Activated CD8-positive, alpha-beta memory T cell treated with anti-CD3 and anti-CD28 coated beads, Interleukin-2, amount 10 ng/mL, durations not matched to agents 7 days and 5 days (primary cell): Measurements from ENCODE around the gene TCTN1. TPM values are rescaled to one million over a fixed set of nuclear protein-coding genes. Genes with fewer than 3 reads are reported as not detected.

Experiments
- ATAC-seq: fragments of 150-1000 bp; cut with Tn5 transposase; one replicate; pipeline ENCODE4 v1.10.0; 2021; ENCODE audit warnings: moderate library complexity
- CTCF ChIA-PET: fragments of 350-600 bp; sonication (Branson Sonifier 250); formaldehyde crosslinking; loops from one replicate; lab custom pipeline; 2021; ENCODE audit warnings: antibody characterized with exemption; lab: Charles Lee
- DNase-seq: peaks from one replicate; pipeline ENCODE4 v3.0.0-alpha.2; 2020
- H3K27ac Mint-ChIP-seq: one replicate; pipeline ENCODE4 v1.8.0; 2021; ENCODE audit warnings: mild to moderate bottlenecking, mixed read lengths
- H3K27me3 Mint-ChIP-seq: one replicate; pipeline ENCODE4 v1.8.0; 2021; ENCODE audit warnings: mixed read lengths
- H3K36me3 Mint-ChIP-seq: one replicate; pipeline ENCODE4 v1.8.0; 2021; ENCODE audit warnings: mild to moderate bottlenecking, mixed read lengths
- H3K4me1 Mint-ChIP-seq: one replicate; pipeline ENCODE4 v1.8.0; 2021; ENCODE audit warnings: mixed read lengths
- H3K4me3 Mint-ChIP-seq: one replicate; pipeline ENCODE4 v1.8.0; 2021; ENCODE audit warnings: mild to moderate bottlenecking, moderate library complexity, mixed read lengths
- H3K9me3 Mint-ChIP-seq: one replicate; pipeline ENCODE4 v1.8.0; 2022; ENCODE audit warnings: low read depth, mixed read lengths
- total RNA-seq, 2 experiments: library from RNA; stranded (reverse); gene quantifications; one replicate each; pipeline ENCODE4 v1.2.3, GENCODE V29; 2021

The TCTN1 gene
- total RNA-seq, 2 experiments from 2014 or later = 5.5 to 5.8 TPM

DNA sequence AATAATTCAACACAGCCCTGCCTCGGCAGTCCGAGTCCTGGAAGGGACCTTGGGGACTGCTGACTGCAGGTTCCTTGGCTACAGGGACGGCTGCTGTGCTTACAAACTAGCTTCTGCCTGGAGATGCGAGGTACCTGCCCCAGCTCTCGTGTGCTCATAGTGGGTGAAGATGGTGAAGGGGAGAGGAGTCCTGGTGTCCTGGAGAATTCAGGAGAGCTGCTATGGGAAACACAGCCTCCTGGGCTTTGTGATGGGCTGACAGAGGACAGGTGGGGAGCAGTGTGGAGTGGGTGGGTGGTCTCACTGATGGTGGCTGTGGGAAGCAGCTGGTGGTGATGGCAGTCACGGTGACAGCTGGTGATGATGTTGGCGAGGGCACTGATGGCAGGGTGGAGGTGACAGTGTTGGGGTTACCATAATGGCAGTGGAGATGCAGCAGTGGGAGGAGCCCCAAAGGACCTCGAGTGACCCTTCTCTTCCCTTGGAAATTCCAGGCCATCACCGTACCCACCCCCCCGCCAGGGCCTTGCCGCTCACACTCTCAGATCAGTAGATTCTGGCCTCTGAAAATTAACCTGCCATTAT, 42.2 kb downstream of the TCTN1 start:
- Mint-ChIP-seq H3K4me1 (peaks cover 6% of the 10 kb centered on the region), H3K27me3 (no peaks in the 10 kb centered on the region), H3K4me3 (no peak overlapping the region), H3K9me3 (no peaks in the 10 kb centered on the region), H3K36me3 (peaks cover 5% of the 10 kb centered on the region), H3K27ac (no peak overlapping the region)
- DNase-seq (no peak), ATAC-seq (no peak)
- CTCF ChIA-PET = no interaction called here

DNA sequence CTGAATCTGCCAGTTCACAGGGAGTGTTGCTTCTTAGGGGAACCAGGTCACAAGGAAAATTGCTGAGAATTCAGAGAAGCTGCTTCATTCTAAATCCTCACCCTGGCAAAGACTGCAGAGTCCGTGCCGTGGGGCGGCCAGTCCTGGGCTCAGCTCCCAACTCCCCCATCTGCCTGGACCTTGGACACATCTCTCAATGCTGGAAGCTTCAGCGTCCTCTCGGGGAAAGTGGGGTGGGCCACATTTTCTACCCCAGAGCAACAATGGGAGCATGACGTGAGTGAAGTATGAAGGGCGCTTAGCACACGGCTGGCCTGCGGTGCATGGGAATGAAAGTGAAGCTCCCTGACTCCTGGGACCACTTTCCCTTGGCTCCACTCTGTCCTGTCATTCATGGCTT, 43.8 kb downstream of the TCTN1 start:
- DNase-seq (no peak), ATAC-seq (no peak)
- H3K27ac Mint-ChIP-seq = no peak overlapping the region
- H3K9me3 Mint-ChIP-seq = peaks cover under 1% of the 10 kb centered on the region
- H3K4me1 Mint-ChIP-seq = peaks cover 21% of the 10 kb centered on the region
- H3K36me3 Mint-ChIP-seq = peaks cover 10% of the 10 kb centered on the region
- CTCF ChIA-PET = interaction anchor here (1.1 to 1.4 kb wide), 2 partner anchors 11 to 38 kb away, joined by 3 to 4 read pairs; no protein-coding TSS in a partner anchor
- no peak overlapping the region for H3K4me3 Mint-ChIP-seq
- H3K27me3 Mint-ChIP-seq = no peaks in the 10 kb centered on the region

DNA sequence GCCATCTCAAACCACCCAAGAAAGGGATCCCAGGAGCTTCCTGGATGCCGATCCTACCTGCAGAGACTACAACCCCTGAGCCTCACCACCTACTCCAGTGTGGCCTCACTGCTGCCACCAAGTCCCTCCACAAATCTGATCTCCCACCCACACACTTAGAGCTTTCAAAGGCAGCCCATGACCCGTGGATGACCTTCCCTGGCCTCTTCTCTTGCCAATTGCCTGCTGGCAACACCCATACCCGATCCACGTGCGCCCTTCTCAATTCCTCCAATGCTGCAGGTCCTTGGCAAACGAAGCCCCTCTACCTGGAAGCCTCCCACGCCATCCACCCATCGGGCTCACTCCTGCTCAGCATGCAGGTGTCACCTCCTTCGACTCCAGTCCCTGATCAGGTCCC, 44.3 kb downstream of the TCTN1 start:
- Mint-ChIP-seq H3K27me3 (no peaks in the 10 kb centered on the region), H3K9me3 (peaks cover 2% of the 10 kb centered on the region), H3K27ac (no peak overlapping the region), H3K4me3 (no peak overlapping the region), H3K36me3 (peaks cover 14% of the 10 kb centered on the region), H3K4me1 (peaks cover 23% of the 10 kb centered on the region)
- CTCF ChIA-PET = interaction anchor here (1.1 to 1.4 kb wide), 2 partner anchors 10 to 39 kb away, joined by 3 to 4 read pairs; no protein-coding TSS in a partner anchor
- DNase-seq = no peak
- no peak for ATAC-seq

DNA sequence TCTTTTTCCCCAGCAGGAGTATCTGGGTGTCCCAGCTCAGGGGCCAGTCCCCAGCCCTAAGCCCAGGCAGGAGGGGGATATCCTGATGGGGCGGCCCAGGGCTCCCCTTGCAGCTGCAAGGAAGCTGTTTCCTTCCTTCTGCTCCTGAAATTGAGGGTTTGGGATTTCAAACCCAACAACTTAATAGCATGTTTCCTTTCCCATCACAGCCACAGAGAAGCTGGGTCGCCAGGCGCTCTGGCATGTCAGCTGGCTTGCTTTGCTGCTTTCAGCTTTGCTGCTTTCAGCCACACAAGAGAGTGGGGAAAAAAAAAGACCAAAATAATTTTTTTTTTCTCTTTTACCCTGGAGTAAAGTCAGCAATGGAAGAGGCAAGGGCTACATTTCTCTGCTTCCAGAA, 44.9 kb downstream of the TCTN1 start:
- Mint-ChIP-seq H3K27ac (no peak overlapping the region), H3K4me1 (peaks cover 23% of the 10 kb centered on the region), H3K9me3 (peaks cover 2% of the 10 kb centered on the region), H3K27me3 (no peaks in the 10 kb centered on the region), H3K36me3 (peaks cover 15% of the 10 kb centered on the region), H3K4me3 (no peak overlapping the region)
- CTCF ChIA-PET = interaction anchor here (1.4 kb wide), 1 partner anchor 10 kb away, joined by 4 read pairs; no protein-coding TSS in a partner anchor
- DNase-seq = no peak
- no peak for ATAC-seq

DNA sequence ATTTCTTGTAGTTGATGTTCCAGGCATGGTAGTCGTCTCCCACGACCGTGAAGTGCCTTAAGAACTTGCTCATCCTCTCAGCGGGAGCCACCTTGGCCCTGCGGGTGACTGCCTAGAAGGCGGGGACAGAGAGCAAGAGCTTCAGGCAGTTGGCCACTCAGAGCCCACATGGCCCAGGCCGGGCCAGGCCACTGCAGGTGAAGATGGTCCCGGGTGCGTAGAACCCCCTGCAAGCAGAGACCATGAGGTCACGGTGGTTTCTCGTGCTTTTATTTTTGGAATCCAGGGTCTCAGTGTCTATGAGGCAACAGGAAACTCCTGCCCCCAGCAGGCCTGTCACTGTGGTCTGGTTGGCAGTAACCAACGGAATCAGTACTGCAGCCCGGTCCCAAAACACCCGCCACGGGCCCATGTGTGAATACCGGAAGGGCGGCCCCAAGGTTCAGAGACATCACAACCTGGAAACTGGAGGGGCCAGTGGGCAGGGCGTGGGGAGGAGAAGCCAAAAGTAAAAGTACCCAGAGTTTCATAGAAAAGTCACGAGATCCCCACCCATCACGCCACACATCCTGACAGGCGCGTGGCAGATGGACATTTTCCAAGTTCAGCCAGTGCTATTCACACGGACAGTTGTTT, 47.5 kb downstream of the TCTN1 start:
- peak overlapping the region; percentile 55 for H3K4me3 Mint-ChIP-seq
- peaks cover 23% of the 10 kb centered on the region for H3K4me1 Mint-ChIP-seq
- H3K9me3 Mint-ChIP-seq = peaks cover 11% of the 10 kb centered on the region
- CTCF ChIA-PET = interaction anchor here (1.3 kb wide), 1 partner anchor 226 kb away, joined by 3 read pairs; no protein-coding TSS in a partner anchor
- DNase-seq = peak; percentile 84
- peak; percentile 90 for ATAC-seq
- H3K27me3 Mint-ChIP-seq = no peaks in the 10 kb centered on the region
- peak overlapping the region; percentile 81 for H3K27ac Mint-ChIP-seq
- peaks cover 26% of the 10 kb centered on the region for H3K36me3 Mint-ChIP-seq

DNA sequence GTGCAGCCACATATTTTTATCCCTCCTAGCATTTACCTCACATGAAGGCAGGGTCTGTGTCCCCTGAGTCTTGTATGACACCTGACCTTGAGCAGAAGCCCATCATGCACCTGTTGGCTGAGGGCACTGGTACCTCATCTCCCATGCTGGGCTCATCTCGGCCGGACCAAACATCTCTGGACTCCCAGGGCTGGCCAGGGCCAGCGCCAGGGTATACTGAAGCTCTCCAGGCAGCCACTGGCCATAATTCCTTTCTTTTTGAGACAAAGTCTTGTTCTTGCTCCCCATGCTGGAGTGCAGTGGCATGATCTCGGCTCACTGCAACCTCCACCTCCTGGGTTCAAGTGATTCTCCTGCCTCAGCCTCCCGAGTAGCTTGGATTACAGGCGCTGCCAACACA, 53.0 kb downstream of the TCTN1 start:
- H3K27ac Mint-ChIP-seq = no peak overlapping the region
- H3K27me3 Mint-ChIP-seq = no peaks in the 10 kb centered on the region
- H3K4me3 Mint-ChIP-seq = no peak overlapping the region
- peaks cover 26% of the 10 kb centered on the region for H3K36me3 Mint-ChIP-seq
- peaks cover 11% of the 10 kb centered on the region for H3K9me3 Mint-ChIP-seq
- DNase-seq (no peak), ATAC-seq (no peak)
- CTCF ChIA-PET = interaction anchor here (1.2 to 1.4 kb wide), 2 partner anchors 11 to 40 kb away, joined by 4 to 5 read pairs; no protein-coding TSS in a partner anchor
- H3K4me1 Mint-ChIP-seq = peaks cover 28% of the 10 kb centered on the region

DNA sequence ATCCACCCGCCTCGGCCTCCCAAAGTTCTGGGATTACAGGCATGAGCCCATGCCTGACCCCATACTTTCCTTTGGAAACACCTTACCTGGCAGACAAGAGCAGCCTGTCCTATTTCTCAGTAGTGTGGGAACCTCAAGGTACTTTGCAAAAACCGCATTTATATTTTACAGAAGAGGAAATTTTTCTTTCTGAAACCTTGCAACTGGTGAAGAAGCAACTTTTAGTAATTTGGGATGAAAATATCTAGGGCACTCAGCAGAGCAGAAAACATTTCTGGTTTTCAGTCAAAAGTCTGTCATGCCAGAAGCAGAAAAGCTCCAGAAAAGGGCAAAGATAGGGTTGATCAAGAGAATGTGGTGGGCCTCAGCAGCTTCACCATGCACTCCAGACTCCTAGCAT, 53.7 kb downstream of the TCTN1 start:
- H3K27ac Mint-ChIP-seq = no peak overlapping the region
- no peak for DNase-seq
- H3K36me3 Mint-ChIP-seq = peaks cover 25% of the 10 kb centered on the region
- no peak overlapping the region for H3K4me3 Mint-ChIP-seq
- peaks cover 11% of the 10 kb centered on the region for H3K9me3 Mint-ChIP-seq
- no peaks in the 10 kb centered on the region for H3K27me3 Mint-ChIP-seq
- H3K4me1 Mint-ChIP-seq = peaks cover 21% of the 10 kb centered on the region
- no peak for ATAC-seq
- CTCF ChIA-PET = interaction anchor here (0.6 kb wide), 1 partner anchor 41 kb away, joined by 3 read pairs; no protein-coding TSS in a partner anchor

DNA sequence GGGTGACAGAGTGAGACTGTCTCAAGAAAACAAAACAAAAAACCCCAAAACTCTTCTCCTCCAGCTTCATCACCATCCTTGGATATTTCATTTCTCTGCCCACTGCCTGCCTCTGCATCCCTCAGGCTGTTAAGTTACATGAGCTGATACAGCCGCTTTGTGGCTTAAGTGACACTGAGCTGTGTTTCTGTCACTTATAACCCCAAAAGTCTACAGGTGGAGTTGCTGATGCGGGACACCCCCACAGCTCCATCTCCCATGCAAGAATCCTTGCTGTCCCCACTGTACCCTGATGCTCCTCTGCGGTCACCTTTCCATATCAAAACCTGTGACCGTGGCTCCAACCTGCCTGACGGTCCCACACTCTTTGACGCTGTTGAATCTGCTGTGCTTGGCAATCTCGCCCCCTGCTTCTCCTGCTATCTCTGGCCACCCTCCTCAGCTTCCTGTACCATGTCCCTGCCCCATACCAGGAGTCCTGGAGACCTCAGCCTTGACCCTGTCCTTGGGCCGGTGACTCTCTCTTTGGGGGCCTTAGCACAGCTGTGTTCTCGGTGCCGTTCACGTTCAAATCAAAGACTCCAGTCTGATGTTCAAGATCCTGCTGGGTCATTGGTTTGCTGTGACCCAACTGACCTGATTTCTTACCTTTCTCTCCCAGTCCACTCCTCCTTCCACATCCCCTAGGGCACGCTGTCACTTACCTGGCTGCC, 54.7 kb downstream of the TCTN1 start:
- no peak overlapping the region for H3K27ac Mint-ChIP-seq
- no peak overlapping the region for H3K4me3 Mint-ChIP-seq
- no peaks in the 10 kb centered on the region for H3K27me3 Mint-ChIP-seq
- peaks cover 8% of the 10 kb centered on the region for H3K9me3 Mint-ChIP-seq
- ATAC-seq (no peak), DNase-seq (no peak)
- CTCF ChIA-PET = interaction anchor here (0.6 to 1.3 kb wide), 2 partner anchors 11 to 157 kb away, joined by 3 to 4 read pairs; no protein-coding TSS in a partner anchor
- peaks cover 26% of the 10 kb centered on the region for H3K36me3 Mint-ChIP-seq
- peaks cover 28% of the 10 kb centered on the region for H3K4me1 Mint-ChIP-seq

DNA sequence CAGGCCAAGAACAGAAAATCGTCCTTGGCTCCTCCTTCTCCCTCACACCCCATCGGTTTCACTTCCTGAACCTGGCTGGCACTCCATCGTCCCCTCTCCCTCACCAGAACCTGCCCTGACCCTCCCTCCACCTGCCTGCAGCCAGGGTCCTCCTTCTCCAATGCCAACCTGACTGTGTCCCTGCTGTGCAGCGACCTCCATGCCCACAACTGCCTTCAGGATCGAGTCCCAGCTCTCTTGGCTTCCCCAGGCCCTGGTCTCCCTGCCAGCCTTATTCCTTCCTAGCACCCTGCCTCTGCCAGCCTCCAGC, 55.2 kb downstream of the TCTN1 start:
- Mint-ChIP-seq H3K4me3 (no peak overlapping the region), H3K9me3 (peaks cover 7% of the 10 kb centered on the region), H3K27ac (no peak overlapping the region), H3K4me1 (peaks cover 34% of the 10 kb centered on the region), H3K27me3 (no peaks in the 10 kb centered on the region), H3K36me3 (peaks cover 27% of the 10 kb centered on the region)
- DNase-seq (no peak), ATAC-seq (no peak)
- CTCF ChIA-PET = interaction anchor here (1.3 kb wide), 1 partner anchor 11 kb away, joined by 4 read pairs; no protein-coding TSS in a partner anchor

DNA sequence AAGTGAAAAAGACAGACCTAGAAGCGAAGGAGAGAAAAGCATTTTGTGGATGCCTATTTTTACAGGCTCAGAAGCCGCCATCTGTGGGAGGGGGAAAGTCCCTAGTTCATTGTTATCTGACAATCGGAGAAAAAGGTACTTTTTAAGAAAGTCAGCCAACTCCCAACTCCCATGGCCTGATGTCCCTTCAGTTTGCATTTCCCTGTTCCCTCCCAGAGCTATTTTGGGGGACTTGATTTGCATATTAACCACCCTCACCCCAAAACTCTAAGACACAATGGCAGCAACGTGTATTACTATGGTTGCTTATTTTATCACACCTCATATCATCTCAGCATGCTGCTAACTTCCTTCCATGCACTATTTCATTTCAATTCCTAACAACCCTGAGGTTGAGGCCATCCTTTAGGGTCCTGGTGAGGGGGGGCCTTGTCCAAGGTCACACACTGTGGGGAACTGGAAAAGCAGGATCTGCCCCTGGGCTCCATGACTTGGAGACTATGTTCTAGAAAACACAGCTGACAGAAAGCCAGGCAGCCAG, 56.3 kb downstream of the TCTN1 start:
- no peaks in the 10 kb centered on the region for H3K27me3 Mint-ChIP-seq
- H3K4me1 Mint-ChIP-seq = peaks cover 40% of the 10 kb centered on the region
- CTCF ChIA-PET = no interaction called here
- DNase-seq (no peak), ATAC-seq (no peak)
- peaks cover 25% of the 10 kb centered on the region for H3K36me3 Mint-ChIP-seq
- H3K27ac Mint-ChIP-seq = no peak overlapping the region
- H3K4me3 Mint-ChIP-seq = no peak overlapping the region
- peaks cover 4% of the 10 kb centered on the region for H3K9me3 Mint-ChIP-seq

DNA sequence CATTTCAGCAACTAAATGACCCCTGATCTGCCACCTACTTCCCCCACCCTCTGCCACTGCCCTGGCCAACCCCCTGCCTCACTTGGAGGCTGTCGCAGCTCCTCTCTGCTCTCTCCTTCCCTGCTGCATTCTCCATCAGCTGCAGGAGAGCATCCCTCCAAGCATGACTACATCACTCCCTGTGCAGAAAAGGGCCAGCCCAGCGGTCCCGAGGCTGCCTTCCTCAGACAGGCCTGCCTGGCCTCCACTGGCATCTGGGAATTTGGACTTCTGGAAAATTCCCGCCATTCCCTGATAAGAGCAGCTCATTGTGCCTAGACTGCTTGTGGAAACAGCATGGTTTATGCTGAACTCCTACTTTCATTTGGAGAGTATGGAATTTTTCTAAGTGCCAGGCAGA, 62.2 kb downstream of the TCTN1 start:
- no peak overlapping the region for H3K4me3 Mint-ChIP-seq
- H3K9me3 Mint-ChIP-seq = peaks cover 4% of the 10 kb centered on the region
- CTCF ChIA-PET = no interaction called here
- ATAC-seq (no peak), DNase-seq (no peak)
- peaks cover 25% of the 10 kb centered on the region for H3K36me3 Mint-ChIP-seq
- no peak overlapping the region for H3K27ac Mint-ChIP-seq
- H3K4me1 Mint-ChIP-seq = peaks cover 46% of the 10 kb centered on the region
- no peaks in the 10 kb centered on the region for H3K27me3 Mint-ChIP-seq

DNA sequence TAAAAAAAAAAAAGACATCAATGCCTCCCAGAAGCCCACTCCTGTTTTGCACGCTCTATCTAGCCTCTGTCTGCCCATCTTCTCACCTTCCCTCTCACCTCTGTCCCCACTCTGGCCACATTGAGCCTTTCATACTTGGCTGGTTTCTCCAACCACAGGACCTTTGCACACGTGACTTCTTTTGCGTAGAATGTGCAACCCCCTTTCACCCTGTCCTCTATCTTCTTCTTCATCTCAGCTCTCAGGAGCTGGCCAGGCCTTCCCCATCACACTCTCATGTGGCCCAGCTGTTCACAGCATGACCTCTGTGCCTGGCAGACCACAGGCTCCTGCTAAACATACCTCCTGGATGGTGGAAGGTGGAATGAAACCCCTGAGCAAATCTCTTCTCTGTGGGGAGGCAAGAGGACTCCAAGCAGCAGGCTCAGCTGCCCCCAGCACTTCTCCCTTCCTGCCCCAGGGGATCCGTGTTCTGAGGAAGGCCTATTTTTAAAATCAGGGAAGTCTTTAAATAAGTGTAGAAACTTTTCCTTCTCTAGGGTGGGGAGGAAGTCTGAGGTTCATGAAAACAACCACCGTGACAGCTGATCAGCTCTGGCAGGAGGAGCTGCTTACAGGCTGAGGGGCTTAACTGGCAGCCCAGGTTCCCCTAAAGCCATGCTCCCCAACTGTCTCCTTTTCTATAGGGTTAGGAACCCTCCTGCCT, 63.4 kb downstream of the TCTN1 start:
- peak; percentile 47 for DNase-seq

More for the DNA sequence above, 63.4 kb downstream of the TCTN1 start:
- H3K27me3 Mint-ChIP-seq = no peaks in the 10 kb centered on the region
- peak; percentile 68 for ATAC-seq
- CTCF ChIA-PET = interaction anchor here (1.7 kb wide), 1 partner anchor 12 kb away, joined by 4 read pairs; the partner anchor contains the start of gene HVCN1
- peaks cover 49% of the 10 kb centered on the region for H3K4me1 Mint-ChIP-seq
- H3K36me3 Mint-ChIP-seq = peaks cover 27% of the 10 kb centered on the region
- H3K27ac Mint-ChIP-seq = peak overlapping the region; percentile 78
- H3K4me3 Mint-ChIP-seq = peak overlapping the region; percentile 1
- H3K9me3 Mint-ChIP-seq = peaks cover 4% of the 10 kb centered on the region
